Measurements from ENCODE around the gene ARID2.

GRCh38 chr12:45781080-45781479 lies 51.6 kb downstream of the ARID2 start:
- no peak for TF ChIP-seq E2F1 (CRISPR knock-in tag; IDR thresholded peaks at IDR 0.05)
- no peak for TF ChIP-seq KDM2A (CRISPR knock-in tag; IDR thresholded peaks at IDR 0.05; ENCODE audit: borderline replicate concordance, low read depth)
- no peak for TF ChIP-seq MAX (IDR thresholded peaks at IDR 0.05)
- no peak for TF ChIP-seq CTCF (CRISPR knock-in tag; IDR thresholded peaks at IDR 0.05)
- TF ChIP-seq BATF2 (CRISPR knock-in tag; IDR thresholded peaks at IDR 0.05) = no peak
- TF ChIP-seq RAD51 (IDR thresholded peaks at IDR 0.05; ENCODE audit: borderline replicate concordance) = no peak
- TF ChIP-seq ATF7 (IDR thresholded peaks at IDR 0.05) = no peak
- no peak for TF ChIP-seq ATF7 (CRISPR knock-in tag; IDR thresholded peaks at IDR 0.05)
- TF ChIP-seq POLR2A (IDR thresholded peaks at IDR 0.05; ENCODE audit: insufficient read depth in 1 of 2, low read depth in 2 of 2, low read length in 2 of 2) = no peak
- TF ChIP-seq ZSCAN31 (CRISPR knock-in tag; IDR thresholded peaks at IDR 0.05; ENCODE audit: low read depth) = no peak
- no peak for TF ChIP-seq PHF21A (CRISPR knock-in tag; IDR thresholded peaks at IDR 0.05)
- no peak for TF ChIP-seq GFI1 (CRISPR knock-in tag; IDR thresholded peaks at IDR 0.05; ENCODE audit: borderline replicate concordance)
- TF ChIP-seq KDM5A (IDR thresholded peaks at IDR 0.05; ENCODE audit: borderline replicate concordance, low read length) = no peak
- no peak for TF ChIP-seq REXO4 (CRISPR knock-in tag; IDR thresholded peaks at IDR 0.05; ENCODE audit: borderline replicate concordance)

Data from HepG2 (cell line).